Suprapubic skin (tissue), 3 donors: ENCODE measurements around the gene PALMD.

Source experiments
- CTCF ChIP-seq, 2 donors: fragments of 200-600 bp in 1 of 2; fragments of 450-650 bp in 1 of 2; sonication (generic) in 1 of 2; IDR thresholded peaks; one replicate each; pipeline ENCODE4 v1.5.1; 2016 to 2019; ENCODE audit warnings: antibody characterized with exemption in 2 of 2, mild to moderate bottlenecking in 1 of 2, moderate library complexity in 1 of 2
- POLR2A ChIP-seq, 2 donors: fragments of 450-650 bp; IDR thresholded peaks; one replicate each; pipeline ENCODE4 v1.6.1; 2017; ENCODE audit warnings: antibody characterized with exemption in 2 of 2, mild to moderate bottlenecking in 2 of 2, moderate library complexity in 2 of 2

DNA sequence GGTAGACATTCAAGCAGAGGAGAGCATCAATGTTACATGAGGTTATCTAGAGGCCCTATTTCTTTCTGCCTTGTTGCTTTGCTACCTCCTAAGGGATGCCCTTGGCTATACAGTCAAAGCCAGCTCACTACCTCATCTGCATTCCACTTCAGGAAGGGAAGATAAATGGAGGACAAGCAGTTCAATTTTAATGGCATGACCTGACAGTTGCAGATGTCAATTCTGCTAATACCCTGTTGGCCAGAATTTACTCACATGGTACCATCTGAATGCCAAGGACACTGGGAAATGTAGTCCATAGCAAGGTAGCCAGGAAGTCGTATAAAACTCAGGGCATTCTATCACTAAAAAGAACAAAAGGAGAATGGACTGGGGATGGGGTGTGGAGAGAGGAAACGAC, 31.5 kb downstream of the PALMD start:
- no peak for TF ChIP-seq POLR2A (IDR thresholded peaks at IDR 0.05)
- TF ChIP-seq CTCF (IDR thresholded peaks at IDR 0.05), result no peak
